H54 (cell line): ENCODE measurements around the gene RIMBP2.

ENCODE experiments used
- DNase-seq: peaks from one replicate; pipeline ENCODE4 v3.0.0; 2011; ENCODE audit warnings: low spot score, mixed read lengths; ENCODE audit not compliant: insufficient read length
- FAIRE-seq: peaks from 3 replicates; lab custom pipeline; 2011; peaks lifted over from hg19 to GRCh38; lab: Jason Lieb, UNC
- POLR2A ChIP-seq: IDR thresholded peaks from 2 replicates; pipeline ENCODE4 v1.6.1; 2011; ENCODE audit warnings: low read depth, mild to moderate bottlenecking, low read length

RIMBP2 gene

DNA sequence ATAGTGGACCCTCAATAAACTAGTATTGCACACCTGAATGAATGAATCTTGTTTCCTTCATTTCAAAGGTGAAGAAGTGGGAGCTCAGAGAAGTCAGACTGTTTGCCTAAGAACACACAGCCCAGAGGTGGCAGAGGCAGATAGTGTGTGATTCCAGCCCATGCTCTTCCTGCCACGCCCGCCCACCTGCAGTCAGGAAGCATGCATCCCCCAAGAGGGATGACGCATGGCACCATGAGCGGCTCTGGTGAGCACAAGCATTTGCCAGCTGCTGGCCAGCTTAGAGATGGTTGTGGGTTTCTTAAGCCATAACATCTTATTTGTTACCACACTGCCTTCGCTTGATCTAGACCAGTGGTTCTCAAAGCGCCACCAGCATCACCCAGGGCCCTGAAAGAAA is 133.8 kb downstream of the RIMBP2 start:
- DNase-seq, result no peak
- FAIRE-seq, result no peak
- no peak for TF ChIP-seq POLR2A

DNA sequence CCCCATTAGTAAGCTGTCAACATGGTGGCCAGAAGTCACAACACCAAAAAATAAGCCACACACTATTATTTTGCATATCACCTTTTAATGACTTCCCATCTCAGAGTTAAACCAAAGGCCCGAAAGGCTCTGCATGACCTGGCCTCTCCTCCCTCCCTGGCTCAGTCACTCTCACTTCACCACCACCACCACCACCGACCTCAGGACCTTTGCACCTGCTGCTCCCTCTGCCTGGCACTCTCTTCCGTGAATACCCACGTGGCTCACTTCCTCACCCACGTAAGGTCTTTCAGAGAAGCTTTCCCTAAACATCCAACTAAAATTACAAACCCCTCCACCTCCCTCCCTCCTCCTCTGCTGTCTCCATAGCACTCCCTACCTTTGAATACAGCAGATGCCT is 134.3 kb downstream of the RIMBP2 start:
- DNase-seq (no peak), FAIRE-seq (no peak)
- no peak for TF ChIP-seq POLR2A

DNA sequence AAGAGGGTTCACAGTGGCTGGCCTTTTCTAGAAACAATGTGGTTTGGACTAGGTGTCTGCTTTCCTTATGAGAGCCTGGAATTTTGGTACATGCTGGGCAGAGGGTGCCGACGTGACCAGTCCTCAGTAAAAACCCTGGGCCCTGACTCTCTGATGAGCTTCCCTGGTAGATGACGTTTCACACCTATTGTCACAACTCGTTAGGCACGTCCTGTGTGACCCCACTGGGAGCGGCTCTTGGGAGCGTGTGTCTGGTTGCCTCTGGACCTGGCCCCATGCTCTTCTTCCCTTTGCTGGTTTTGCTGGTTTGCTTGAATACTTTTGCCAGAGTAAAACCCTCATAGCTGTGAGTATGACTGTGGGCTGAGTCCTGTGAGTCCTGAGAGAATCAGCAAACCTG is 136.9 kb downstream of the RIMBP2 start:
- FAIRE-seq, result no peak
- DNase-seq, result no peak
- no peak for TF ChIP-seq POLR2A

DNA sequence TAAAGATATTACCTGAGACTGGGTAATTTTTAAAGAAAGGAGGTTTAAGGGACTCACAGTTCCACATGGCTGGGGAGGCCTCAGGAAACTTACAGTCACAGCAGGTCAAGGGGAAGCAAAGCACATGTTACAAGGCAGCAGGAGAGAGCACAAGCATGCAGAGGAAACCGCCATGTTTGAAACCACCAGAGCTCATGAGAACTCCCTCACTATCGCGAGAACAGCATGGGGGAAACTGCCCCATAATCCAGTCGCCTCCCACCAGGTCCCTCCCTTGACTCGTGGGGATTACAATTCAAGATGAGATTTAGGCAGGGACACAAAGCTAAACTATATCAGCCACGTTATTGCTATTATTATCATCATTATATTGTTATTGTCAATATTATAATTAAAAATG is 138.7 kb downstream of the RIMBP2 start:
- no peak for DNase-seq
- TF ChIP-seq POLR2A, result no peak
- FAIRE-seq, result no peak

DNA sequence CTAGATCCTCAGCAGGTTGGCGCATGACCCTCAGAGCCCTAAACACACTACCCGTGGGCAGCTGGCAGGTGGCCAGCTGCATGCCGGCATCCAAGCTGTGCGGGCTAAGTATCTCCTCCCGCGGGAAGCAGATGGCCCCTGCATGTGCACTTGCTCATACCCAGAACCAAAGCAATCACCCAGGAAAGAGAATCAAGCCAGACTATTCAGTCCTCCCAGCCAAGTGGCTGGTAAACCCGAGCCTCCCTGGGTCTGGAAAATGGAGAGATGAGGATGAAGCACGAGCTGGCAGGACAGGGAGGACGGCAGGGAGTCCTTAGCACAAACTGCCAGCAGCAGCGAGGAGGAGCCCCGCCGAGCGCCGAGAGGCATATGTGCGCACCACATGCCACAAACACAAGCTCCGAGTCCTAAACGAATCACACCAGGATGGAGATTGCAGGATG is 139.7 kb downstream of the RIMBP2 start:
- no peak for TF ChIP-seq POLR2A
- DNase-seq, result no peak
- FAIRE-seq, result no peak

DNA sequence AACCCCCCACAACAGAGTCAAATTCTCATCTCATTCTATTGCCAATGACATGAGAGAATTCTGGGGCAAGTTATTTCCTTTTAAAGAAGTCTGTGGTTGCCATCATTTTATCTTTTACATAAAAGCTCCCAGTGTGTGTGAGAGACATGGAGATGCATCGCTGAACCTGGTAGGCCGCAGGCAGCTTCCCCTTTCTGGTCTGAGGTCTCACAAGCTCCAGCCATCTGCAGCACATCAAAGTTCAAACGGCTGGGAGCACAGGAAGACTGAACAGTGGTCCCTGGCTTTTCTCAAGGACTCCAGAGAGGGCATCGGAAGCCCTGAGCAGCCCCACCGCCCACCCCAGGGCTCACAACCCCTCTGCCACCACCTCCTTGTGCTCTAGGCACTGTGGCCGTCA is 141.7 kb downstream of the RIMBP2 start:
- DNase-seq (no peak), FAIRE-seq (no peak)
- TF ChIP-seq POLR2A, result no peak

DNA sequence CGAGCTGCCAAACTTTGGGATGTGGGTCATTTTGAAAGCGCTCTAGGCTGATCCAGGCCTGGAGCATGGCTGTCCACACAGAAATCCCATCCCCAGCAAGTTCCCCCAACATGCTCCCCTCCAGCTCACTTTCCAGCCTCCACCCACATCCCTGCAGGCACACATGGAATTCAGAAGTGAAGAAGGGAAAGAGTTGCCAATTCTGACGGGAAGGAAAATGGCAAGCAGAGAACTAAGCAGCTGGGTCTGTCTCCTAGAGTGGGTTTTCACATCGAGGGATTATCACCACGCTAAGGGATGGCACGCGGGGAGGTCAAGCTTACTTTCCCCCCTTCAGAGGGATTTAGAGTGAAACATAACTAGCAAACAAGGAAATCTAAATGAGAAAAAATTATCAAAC is 142.3 kb downstream of the RIMBP2 start:
- no peak for TF ChIP-seq POLR2A
- DNase-seq, result no peak
- FAIRE-seq, result no peak

DNA sequence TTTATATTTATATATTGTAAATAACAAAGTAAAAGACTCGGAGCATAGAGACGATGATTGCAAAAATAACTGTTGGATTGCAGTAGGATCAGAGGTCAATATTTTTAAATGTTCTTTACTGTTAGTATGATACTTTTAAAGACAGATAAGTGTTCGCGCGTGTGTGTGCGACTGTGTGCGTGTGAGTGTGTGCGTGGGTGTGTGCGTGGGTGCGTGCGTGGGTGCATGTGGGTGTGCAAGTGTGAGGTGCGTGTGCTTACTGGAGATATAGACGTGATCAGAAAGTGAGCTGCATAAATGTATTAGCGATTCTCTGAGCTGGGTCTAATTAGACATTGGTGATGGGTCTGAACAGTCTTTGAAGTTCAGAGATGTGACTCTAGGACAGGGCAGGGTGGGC is 142.9 kb downstream of the RIMBP2 start:
- DNase-seq (no peak), FAIRE-seq (no peak)
- TF ChIP-seq POLR2A, result no peak

DNA sequence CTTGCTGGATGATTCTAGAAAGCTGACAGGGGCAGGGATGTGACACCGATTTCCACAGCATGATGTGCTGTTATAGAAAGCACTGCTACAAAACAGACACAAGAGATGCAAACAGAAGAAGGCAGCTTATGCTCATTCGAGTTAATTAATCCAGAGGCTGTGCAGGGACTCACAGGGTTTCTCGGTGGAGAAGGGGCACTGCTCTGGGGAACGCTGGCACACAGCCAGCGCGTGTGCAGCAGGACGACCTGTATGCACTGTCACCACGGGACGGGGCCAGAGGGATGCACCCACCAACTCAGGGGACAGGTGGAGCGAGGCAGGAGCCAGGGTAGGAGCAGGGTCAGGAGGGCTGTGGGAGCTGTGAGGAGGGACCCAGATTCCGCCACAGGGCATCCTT is 143.5 kb downstream of the RIMBP2 start:
- DNase-seq (no peak), FAIRE-seq (no peak)
- TF ChIP-seq POLR2A, result no peak

DNA sequence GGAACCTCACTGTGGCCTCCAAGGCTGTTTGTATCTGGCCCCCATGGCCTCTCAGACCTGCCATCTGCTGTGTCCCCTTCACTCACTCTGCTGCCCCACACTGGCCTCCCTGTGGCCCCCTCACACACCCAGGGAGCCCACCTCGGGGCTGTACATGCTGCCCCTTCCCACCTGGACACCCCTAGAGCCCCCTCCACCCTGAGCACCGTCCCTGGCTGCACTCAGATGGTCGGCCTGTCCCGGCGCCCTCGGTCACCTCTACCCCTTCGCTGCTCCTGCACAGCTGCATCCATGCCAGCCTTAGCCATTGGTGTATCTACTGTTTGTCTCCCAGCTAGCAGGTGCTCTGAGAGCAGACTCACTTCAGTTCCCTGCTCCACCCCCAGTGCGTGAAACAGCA is 144.4 kb downstream of the RIMBP2 start:
- DNase-seq (no peak), FAIRE-seq (no peak)
- TF ChIP-seq POLR2A, result no peak

DNA sequence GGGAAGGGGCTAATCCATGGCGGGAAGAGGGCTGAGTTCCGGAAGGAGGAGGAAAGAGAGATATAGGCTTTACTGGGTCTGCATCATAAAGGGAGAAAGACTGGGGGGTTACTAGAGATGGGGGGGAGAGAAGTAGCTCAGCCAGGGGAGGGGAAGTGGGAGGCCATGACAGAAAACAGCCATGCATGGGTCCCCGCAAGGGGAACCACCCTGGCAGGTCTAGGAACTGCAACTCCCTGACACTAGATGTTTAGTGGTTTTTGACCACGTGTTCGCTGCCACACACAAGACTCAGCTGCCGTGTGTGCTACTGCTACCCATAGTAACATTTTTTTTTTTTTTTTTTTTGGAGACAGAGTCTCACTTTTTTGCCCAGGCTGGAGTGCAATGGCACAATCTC is 145.0 kb downstream of the RIMBP2 start:
- DNase-seq (no peak), FAIRE-seq (no peak)
- TF ChIP-seq POLR2A, result no peak

DNA sequence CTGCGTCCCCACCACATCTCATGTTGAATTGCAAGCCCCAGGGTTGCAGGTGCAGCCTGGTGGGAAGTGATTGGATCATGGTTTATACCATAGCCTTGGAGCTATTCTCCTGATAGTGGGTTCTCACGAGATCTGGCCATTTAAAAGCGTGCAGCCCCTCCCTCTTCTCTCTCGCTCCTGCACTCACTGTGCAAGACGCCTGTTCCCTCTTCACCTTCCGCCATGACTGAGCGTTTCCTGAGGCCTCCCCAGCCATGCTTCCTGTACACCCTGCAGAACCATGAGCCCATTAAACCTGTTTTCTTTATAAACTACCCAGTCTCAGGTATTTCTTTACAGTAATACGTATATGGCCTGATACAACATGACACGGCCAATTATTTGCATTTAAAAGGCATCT is 146.6 kb downstream of the RIMBP2 start:
- DNase-seq (no peak), FAIRE-seq (no peak)

DNA sequence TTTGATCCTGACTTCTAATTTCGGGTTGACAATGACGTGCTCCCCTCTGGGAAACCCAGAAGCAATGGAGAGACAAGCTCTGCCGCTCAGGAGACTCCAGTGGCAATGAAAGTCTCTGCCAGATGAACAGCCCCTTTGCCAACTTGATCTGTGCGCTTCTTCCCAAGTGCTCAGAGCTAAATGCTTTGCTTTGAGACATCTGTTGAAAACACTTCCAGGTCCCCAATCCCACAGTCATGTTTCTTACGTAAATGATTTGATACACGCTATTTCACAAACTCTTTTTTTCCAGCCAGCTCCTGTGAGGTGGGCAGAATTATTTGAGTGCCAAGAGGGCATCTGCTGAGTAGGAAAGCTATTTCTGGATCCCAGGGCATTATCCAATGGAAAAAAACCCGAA is 147.6 kb downstream of the RIMBP2 start:
- TF ChIP-seq POLR2A, result no peak
- FAIRE-seq (no peak), DNase-seq (no peak)

More for the DNA sequence above, 146.6 kb downstream of the RIMBP2 start:
- no peak for TF ChIP-seq POLR2A

DNA sequence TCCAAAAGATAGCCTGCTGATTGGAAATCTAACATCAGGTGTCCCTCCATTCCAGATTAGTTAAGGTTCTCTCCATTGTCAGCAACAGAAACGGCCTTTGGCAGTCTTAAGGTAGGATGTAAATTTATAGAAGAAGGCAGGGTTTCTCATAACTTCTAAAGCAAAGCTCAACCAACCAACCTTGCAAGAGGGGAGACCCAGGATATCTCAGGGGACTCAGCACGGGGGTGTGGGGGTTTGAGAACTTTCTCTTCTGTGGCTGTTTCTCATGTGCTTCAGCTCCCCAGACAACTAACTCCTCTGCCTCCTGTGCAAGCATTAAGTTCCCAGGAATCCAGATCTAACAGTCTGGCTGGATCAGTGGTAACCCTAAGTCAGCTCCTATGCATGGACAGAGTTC is 148.1 kb downstream of the RIMBP2 start:
- no peak for TF ChIP-seq POLR2A
- DNase-seq, result no peak
- no peak for FAIRE-seq

DNA sequence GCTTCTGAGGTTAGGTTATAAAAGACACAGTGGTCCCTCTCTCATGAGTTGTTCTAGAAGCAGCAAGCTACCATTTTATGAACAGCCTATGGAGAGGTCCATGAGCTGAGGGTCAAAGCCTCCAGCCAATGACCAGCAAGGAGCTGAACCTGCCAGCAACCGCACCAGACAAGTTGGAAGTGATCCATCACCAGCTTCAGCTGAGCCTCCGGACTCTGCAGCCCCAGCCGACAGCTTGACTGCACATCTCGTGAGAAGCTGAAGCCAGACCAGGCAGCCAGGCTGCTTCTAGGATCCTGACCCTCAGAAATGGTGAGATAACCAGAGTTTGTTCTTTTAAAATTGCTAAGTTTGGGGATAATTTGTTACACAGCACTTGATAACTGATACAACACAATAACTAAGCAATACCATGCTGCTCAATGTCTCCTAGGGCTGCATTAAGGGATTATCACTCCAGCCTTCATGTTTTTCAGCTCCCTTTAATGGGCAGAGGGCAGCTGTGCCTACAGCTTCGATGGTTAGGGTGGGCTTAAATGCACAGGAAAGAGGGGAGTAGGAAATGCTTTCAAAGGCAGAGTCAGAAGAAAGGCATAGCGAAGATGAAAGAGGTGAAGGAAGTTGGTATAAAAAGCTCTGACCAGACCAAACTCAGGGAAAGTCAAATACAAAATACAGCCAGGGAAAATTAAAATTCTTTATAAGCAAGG is 149.5 kb downstream of the RIMBP2 start:
- no peak for TF ChIP-seq POLR2A
- DNase-seq (no peak), FAIRE-seq (no peak)
